Stimulated activated CD4-positive, alpha-beta T cell treated with anti-CD3 and anti-CD28 coated beads, Interleukin-12 subunit alpha, Interleukin-12 subunit beta, amount 100 ng/mL, for 24 hours (primary cell): ENCODE measurements around the gene NDOR1.
A peak's percentile ranks its signal among the peaks of the same experiment; 100 is the strongest.

Experiments used
- DNase-seq, 2 experiments: peaks; one replicate each; pipeline ENCODE4 v3.0.0-alpha.2; 2020; ENCODE audit warnings: low read depth in 2 of 2

NDOR1 gene

DNA sequence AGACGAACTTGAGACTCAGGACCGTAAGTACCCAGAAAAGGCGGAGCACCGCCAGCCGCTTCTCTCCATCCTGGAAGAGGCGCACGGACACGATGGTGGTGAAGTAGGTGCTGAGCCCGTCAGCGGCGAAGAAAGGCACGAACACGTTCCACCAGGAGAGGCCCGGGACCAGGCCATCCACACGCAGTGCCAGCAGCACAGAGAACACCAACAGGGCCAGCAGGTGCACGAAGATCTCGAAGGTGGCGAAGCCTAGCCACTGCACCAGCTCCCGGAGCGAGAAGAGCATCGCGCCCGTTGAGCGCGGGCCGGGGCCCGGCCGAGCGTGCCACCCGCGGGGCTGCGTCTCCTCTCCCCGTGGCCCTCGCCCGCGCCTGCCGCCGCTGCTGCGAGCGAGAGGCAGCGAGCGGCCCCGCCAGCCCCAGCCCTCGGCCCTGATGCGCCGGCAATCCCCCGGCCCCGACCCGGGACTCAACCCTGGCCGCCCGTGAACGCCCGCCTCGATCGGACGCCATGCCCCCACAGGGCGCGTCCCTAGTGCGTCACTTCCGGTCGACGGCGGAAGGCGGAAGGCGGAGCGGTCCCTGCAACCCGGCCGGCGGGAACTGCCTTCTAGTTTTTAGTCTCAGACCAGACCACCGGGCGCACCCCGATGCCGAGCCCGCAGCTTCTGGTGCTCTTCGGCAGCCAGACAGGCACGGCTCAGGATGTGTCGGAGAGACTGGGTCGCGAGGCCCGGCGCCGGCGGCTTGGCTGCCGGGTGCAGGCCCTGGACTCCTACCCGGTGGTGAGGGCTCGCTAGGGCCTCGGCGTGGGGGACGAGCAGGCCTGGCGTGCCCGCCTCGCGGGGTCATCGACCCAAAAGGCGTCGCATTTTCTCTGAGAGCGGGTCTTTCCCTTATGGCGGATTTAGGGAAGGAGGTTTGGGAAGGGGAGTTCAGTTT, at the start of gene NDOR1, which contains the start of gene TMEM203:
Gene NDOR1 (plus strand): TSS at position 575 of the 944 bp plus-strand sequence. CDS start 78 bp downstream, at position 653.
Gene TMEM203 (minus strand): TSS at position 523 of the 944 bp plus-strand sequence. CDS start 234 bp downstream, at position 289.
- peak; percentile 90 to 94 for DNase-seq

DNA sequence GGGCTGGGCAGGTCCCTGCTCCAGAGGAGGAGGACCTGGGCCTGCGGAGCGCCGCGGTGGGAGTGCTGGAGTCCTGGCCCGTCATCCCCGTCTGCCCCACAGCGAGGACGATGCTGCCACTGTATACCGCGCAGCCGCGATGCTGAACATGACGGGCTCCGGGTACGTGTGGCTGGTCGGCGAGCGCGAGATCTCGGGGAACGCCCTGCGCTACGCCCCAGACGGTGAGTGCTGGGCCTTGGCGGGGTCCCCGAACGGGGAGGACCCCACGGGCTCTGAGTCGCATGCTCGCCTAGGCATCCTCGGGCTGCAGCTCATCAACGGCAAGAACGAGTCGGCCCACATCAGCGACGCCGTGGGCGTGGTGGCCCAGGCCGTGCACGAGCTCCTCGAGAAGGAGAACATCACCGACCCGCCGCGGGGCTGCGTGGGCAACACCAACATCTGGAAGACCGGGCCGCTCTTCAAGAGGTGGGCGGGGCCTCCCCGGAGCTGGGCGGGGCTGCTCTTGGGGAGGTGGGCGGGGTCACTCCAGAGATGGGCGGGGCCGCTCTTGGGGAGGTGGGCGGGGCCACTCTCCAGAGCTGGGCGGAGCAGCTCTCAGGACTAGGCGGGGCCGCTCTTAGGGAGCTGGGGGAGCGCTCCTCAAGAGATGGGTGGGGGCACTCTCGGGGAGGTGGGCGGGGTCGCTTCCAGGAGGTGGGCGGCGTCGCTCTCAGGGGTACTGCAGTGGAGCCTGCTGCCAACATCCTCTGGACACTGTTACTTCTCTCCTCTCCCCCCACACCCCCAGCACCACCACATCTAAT, 48.7 kb upstream of the NDOR1 start:
- DNase-seq: peak; percentile 33 to 47

DNA sequence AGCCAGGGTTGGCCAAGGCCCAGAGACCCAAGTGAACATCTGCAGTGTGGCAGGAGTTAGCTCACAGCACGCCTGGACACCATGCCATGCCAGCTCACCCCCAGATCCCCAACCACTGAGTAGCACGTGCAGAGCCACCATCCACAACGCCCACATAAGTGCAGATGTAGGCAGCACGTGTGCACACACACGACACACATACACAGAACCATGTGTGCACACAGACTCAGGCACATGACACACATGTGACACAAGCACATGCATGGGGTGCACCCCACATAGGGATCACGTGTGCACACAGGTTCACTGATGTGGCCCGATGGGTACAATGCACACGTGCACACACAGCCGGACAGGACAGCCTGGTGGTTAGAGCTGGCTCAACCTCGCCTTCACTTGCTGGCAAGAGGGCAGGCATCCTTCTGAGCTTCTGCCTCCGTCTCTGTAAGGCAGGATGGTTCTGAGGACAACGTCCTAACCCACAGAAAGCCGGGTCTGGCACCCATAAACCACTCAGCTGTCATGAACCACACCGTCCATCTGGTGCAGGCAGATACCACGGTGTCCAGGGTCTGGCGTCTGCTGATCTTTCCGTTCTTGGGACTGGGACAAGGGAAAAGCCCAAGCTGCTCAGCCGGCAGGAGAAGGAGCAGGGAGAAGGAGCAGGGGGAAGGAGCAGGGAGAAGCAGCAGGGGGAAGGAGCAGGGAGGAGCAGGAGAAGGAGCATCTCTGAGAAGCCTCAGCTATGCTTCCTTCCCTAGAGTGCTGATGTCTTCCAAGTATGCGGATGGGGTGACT, 47.7 kb upstream of the NDOR1 start:
- no peak for DNase-seq

DNA sequence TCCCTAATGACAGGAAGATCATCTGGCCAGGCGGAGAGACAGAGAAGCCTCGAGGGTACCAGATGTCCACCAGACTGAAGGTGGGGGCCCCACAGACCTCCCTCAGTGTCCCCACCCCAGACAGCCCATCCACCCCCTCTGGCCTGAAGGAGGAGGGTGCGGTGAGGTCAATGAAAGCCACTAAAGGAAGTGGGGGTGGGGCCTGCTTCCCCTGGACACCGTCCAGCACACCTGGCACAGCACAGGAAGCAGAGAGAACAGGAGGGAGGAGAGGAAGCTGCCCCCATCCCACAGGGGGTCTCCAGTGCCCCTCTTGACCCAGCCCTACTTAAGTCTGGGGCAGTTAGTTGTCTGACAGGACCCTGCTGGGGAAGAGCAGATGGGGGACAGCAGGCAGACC, 46.9 kb upstream of the NDOR1 start:
- no peak for DNase-seq

DNA sequence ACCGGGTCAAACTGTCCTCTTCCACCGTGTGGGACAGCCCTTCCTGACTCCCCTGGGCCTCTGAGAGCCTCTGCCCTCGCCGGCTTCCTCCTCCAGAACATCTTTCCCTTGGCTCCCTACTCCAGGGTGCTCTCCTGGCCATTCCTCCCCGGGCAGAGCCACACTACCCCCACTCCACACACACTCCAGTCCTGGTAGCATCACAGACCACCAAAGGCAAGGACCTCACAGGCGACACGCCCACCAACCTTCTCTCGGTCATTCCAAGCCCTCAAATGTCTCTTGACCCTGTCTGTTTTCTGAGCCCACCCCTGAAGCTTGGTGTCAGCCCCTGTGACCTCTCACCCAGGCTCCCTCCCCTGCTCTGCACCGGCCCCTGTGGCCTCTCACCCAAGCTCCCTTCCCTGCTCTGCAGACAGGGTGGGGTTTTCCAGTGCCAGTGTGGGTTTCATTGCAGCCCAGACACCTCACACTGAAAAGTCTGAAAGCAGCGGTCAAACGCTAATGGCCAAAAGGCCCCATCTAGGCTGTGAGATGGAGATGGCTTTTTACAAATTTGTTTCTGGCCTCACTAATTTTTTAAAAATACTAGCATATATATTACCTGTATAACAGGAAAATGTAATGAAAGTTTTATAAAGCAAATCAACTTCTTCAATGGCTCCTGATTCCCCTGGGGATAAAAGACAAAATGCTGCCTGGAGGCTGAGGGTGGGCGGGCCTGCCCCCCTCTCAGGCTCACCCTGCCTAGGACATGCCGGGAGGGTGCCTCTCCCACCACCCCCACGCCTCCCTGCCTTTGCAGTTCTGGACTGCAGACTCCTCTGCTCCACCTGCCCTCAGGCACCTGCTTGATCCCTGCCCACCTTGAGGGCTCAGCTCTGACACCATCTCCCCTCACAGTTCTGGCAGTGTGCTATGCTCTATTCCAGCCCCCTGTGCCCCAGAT, 46.1 kb upstream of the NDOR1 start:
- DNase-seq: no peak

DNA sequence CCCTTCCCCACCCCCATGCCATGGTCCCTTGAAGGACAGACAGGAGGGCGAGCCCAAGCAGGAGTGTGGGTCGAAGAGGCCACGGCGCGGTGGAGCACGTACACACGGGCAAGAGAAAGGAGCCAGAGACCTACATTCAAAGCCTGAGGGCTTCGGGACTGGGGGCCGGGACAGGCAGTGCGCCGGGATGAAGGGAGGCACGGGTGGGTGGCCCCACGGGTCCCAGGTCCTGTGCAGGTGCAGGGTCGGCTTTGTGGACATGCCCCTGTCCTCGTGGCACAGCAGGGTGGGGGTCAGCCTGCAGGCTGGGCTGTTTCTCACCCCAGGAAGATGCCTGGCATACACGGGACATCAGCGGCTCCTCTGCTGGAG, 45.5 kb upstream of the NDOR1 start:
- no peak for DNase-seq

DNA sequence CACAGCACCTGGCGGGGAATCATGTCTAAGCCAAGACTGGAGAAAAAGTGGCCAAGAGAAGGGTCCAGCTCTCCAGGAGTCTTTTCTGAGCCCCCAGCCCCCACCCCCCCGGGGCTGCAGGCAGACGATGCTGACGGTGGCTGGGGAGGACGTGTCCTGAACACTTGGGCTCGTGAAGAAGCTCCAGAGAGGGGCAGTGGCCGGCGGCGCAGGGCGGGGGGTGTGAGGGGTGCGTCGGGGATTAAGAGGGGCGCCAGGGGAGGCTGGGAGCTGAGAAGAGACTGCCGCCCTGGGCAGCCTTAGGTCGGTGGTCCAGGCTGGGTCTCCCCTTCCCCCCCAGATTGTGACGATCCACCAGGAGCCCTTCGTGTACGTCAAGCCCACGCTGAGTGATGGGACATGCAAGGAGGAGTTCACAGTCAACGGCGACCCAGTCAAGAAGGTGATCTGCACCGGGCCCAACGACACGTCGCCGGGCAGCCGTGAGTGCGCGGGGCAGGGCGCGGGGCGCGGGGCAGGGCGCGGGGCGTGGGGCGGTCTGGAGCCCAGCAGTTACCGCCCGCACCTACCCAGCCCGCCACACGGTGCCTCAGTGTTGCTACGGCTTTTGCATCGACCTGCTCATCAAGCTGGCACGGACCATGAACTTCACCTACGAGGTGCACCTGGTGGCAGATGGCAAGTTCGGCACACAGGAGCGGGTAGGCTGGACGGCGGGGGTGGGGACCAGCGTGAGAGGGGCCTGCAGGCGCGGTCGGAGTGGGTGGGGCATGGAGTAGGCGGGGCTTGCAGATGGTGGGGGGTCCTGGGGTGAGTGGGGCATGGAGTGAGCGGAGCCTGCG, 44.6 kb upstream of the NDOR1 start:
- DNase-seq: no peak

DNA sequence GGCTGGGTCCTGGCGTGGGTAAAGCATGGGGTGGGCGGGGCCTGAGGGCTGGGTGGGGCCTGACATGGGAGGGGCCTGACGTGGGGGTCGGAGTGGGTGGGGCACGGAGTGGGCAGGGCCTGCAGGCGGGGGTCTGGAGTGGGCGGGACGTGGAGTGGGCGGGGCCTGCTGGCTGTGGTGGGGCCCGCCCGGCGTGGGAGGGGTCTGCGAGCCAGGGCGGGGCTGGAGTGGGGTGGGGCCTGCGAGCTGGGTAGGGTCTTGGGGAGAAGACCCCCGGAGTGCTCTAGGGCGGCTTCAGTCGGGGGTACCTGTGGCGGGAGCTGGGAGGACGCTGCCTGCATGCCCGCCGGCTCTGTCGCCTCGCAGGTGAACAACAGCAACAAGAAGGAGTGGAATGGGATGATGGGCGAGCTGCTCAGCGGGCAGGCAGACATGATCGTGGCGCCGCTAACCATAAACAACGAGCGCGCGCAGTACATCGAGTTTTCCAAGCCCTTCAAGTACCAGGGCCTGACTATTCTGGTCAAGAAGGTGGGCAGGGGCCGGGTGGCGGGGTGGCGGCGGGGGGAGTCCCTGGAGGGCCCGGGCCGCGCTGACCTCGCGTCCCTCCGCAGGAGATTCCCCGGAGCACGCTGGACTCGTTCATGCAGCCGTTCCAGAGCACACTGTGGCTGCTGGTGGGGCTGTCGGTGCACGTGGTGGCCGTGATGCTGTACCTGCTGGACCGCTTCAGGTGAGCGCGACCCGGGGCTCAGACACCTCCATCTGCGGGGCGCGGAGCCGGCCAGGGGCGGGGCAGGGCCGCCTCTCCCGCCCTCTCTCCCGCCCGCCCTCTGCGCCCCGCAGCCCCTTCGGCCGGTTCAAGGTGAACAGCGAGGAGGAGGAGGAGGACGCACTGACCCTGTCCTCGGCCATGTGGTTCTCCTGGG, 43.7 kb upstream of the NDOR1 start:
- no peak for DNase-seq

DNA sequence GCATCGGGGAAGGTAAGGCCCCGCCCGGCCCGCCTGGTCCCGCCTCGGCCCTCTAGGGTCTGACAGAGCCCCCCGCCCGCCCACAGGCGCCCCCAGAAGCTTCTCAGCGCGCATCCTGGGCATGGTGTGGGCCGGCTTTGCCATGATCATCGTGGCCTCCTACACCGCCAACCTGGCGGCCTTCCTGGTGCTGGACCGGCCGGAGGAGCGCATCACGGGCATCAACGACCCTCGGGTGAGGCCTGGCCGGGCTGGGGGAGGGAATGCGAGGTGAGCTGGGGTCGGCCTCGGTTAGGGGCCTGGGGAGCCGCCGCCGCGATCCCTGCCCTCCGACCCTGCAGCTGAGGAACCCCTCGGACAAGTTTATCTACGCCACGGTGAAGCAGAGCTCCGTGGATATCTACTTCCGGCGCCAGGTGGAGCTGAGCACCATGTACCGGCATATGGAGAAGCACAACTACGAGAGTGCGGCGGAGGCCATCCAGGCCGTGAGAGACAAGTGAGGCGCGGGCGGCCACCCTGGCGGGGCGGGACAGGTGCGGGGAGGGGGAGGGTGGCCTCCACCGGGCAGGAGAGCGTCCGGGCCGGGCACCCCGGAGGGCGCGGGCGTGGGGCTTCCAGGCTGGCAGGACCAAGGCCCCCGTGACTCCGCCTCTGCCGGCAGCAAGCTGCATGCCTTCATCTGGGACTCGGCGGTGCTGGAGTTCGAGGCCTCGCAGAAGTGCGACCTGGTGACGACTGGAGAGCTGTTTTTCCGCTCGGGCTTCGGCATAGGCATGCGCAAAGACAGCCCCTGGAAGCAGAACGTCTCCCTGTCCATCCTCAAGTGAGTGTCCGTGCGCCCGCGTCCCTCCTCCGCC, 42.8 kb upstream of the NDOR1 start:
- DNase-seq: no peak

DNA sequence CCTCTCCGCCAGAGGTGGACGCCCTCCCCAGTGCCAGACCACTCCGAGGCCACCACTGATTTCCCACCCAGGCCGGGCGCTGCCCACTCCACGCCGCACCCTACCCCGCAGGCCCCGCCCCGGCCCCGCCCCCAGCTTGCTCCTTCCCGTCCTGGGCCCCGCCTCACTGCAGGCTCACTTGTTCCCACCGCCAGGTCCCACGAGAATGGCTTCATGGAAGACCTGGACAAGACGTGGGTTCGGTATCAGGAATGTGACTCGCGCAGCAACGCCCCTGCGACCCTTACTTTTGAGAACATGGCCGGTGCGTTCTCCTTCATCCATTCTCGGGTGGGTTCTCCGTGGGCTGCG, 42.2 kb upstream of the NDOR1 start:
- no peak for DNase-seq

DNA sequence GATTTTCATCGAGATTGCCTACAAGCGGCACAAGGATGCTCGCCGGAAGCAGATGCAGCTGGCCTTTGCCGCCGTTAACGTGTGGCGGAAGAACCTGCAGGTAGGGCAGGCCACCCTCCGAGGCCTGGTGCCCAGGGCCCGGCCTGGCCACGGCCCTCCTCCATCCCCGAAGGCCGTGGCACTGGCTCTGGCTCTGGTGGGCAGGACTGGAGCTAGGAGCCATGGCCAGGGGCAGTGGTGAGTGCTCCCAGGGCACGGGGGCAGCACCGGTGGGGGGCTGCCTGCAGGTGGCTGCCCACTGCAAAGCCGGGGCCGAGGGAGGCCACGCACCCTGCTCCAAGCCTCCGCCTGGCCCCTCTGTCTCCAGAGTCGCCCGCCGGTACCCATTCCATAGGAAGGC, 41.7 kb upstream of the NDOR1 start:
- no peak for DNase-seq

DNA sequence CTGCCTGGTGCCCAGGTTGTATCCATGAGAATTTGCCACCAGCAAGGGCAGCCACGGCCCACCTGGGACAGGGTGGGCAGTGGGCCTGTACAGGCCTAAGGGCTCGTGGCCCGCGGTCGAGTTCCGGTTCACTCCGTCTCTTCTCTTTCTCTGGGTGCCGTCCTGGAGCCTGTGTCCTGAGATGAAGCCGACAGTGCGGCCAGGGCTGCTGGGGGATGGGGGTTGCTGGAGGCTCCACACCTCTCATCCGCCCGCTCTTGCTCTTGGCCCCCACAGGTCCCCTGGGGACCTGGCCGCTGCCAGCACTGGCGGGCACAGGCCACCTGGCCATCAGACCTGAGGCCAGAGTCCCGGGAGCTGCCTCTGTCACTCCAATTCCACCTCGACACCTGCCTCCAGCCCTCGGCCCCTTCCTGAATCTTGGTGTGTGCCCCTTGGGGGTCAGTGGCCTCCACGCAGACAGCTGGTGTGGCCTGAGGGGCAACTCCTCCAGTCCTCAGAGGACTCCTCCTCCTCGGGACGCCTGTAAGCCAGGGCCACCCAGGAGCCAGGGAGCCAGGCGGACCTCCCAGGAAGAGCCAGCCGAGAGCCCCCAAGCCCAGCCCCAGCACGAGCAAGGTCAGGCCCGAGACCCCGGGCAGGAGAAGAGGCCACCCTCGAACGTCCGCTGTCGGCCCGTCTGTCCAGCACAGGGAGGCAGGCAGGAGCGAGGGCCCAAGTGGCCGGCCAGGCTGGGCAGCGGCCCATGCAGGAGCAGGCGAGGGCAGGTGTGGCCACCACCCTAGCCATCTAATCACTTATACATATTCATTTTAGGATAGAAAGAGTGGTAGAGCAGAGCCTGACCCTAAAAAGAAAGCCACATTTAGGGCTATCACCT, 40.9 kb upstream of the NDOR1 start:
- no peak for DNase-seq

DNA sequence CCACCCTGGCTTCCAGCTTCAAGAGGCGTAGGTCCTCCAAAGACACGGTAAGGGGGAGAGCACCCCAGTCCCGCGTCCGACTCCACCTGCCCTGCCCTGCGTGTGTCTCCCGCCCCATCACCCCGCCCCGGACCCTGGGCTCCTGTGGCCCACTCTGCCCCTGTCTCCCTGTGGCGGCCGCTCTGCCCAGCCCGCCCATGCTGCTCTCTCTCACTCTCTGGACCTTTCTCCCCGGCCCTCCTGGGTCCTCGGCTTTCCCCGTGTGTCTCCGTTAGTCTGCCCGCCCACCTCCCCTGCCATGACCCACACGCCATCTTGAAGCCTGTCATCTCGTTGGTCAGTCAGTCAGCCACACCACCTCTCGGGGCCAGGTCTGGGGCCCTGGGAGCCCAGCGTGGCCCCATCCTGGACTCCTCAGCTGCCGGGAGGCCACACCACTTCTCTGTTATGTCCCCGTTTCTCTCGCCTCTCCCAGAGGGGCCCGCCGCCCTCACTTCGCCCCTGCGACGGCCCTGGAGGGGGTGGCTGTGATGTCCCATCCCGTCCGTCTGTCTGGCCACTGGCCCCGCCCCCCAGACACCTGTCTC, 40.2 kb upstream of the NDOR1 start:
- no peak for DNase-seq

DNA sequence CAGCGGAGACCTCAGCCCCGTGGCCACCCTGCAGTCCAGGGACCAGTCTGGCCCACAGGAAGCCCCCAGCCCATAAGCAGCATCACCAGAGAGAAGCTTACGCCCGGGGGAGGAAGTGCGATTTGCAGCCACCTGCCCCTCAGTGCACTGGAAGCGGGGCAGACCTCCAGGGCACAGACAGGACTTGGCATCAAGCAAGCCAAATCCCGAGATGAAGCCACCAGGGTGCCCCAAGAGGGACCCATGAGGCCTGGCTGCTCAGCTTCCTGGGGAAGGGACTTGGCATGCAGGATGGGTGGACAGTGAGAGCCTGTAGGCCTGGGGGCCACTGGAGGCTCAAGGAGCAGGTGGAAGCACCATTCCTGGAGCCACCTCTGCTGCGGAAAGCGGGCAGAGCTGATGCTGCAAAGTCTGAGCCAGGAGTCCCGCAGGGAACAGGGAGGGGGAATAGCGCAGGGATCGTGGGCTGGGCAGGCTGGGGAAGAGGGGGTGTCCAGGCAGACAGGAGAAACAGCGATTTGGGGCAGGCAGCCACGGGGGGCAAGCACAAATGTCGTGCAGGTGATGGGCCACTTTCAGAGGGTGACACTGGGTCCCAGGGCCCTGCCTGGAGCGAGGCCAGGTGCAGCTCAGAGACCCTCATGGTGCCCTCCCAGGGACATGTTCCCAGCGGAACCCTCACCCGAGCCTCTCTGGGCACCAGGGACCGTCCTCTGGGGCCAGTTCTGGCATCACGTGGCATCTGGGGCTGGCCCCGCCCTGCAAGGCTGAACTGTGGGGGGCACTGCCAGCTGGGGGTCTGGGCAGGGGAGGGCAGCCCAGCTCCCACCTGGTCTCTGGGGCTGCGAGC, 38.9 kb upstream of the NDOR1 start:
- no peak for DNase-seq

DNA sequence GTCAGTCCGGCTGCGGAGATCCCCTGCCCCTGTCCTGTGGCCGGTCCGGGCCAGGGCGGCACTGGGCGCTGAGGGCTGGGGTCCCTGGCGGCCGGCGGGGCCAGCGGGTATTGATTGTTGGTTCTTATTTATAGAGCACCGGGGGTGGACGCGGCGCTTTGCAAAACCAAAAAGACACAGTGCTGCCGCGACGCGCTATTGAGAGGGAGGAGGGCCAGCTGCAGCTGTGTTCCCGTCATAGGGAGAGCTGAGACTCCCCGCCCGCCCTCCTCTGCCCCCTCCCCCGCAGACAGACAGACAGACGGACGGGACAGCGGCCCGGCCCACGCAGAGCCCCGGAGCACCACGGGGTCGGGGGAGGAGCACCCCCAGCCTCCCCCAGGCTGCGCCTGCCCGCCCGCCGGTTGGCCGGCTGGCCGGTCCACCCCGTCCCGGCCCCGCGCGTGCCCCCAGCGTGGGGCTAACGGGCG, 38.2 kb upstream of the NDOR1 start:
- DNase-seq: no peak
